ENCODE results near the gene FXYD3.

Gene FXYD3

DNA sequence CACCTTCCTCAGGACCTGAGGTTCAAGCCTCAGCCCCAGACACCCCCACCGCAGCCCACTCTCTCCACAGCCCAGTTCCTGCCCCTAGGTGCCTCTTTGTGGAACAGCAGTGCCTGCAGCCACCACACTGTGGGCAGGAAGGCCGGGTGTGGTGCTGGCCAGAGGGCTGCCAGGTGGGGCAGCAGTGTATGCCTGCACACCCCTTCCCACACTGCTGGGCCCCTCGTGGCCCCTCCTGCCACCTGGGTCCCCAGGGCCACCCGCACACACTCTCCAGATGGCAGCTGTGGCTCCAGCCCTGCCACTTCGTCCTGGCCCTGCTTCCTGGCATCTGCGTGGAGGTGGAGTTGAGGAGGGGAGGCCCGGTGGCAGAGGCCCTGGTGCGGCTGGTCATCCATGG, 39.0 kb upstream of the FXYD3 start:
- Histone ChIP-seq H4K20me1 (ENCODE audit: insufficient read depth, low read length) (no peaks in the 10 kb centered on the region), H3K27ac (ENCODE audit: low read length) (no peak overlapping the region), H2AFZ (ENCODE audit: low read depth, low read length) (no peak overlapping the region), H3K4me1 (ENCODE audit: low read length) (no peaks in the 10 kb centered on the region), H3K4me3 (ENCODE audit: low read length) (no peak overlapping the region), H3K27me3 (ENCODE audit: low read depth, low read length) (0 out of 2 replicates have a peak, but pooled peaks cover 8% of the 10 kb centered on the region), H3K9me3 (ENCODE audit: insufficient read depth, low read length) (no peaks in the 10 kb centered on the region), H3K79me2 (ENCODE audit: low read length) (no peaks in the 10 kb centered on the region), H3K4me2 (ENCODE audit: low read length) (no peak overlapping the region), H3K36me3 (replicated peaks; ENCODE audit: low read depth, low read length) (no peaks in the 10 kb centered on the region), H3K9ac (ENCODE audit: low read length) (no peak overlapping the region)
- no peak for TF ChIP-seq EZH2phosphoT487 (IDR thresholded peaks at IDR 0.05; ENCODE audit: low read depth)
- TF ChIP-seq, protein P1, sequence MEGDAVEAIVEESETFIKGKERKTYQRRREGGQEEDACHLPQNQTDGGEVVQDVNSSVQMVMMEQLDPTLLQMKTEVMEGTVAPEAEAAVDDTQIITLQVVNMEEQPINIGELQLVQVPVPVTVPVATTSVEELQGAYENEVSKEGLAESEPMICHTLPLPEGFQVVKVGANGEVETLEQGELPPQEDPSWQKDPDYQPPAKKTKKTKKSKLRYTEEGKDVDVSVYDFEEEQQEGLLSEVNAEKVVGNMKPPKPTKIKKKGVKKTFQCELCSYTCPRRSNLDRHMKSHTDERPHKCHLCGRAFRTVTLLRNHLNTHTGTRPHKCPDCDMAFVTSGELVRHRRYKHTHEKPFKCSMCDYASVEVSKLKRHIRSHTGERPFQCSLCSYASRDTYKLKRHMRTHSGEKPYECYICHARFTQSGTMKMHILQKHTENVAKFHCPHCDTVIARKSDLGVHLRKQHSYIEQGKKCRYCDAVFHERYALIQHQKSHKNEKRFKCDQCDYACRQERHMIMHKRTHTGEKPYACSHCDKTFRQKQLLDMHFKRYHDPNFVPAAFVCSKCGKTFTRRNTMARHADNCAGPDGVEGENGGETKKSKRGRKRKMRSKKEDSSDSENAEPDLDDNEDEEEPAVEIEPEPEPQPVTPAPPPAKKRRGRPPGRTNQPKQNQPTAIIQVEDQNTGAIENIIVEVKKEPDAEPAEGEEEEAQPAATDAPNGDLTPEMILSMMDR (IDR thresholded peaks at IDR 0.05; ENCODE audit: low read depth, low read length): no peak

GRCh38 chr19:35077411-35078223, 38.0 kb upstream of the FXYD3 start:
- Histone ChIP-seq H3K27ac (ENCODE audit: low read length) (no peak overlapping the region), H2AFZ (ENCODE audit: low read depth, low read length) (no peak overlapping the region), H3K4me2 (ENCODE audit: low read length) (no peak overlapping the region), H3K36me3 (replicated peaks; ENCODE audit: low read depth, low read length) (no peaks in the 10 kb centered on the region), H3K4me3 (ENCODE audit: low read length) (no peak overlapping the region), H3K9me3 (ENCODE audit: insufficient read depth, low read length) (no peaks in the 10 kb centered on the region), H3K79me2 (ENCODE audit: low read length) (no peaks in the 10 kb centered on the region), H3K4me1 (ENCODE audit: low read length) (no peaks in the 10 kb centered on the region), H3K9ac (ENCODE audit: low read length) (no peak overlapping the region), H3K27me3 (ENCODE audit: low read depth, low read length) (0 out of 2 replicates have a peak, but pooled peaks cover 8% of the 10 kb centered on the region), H4K20me1 (ENCODE audit: insufficient read depth, low read length) (no peaks in the 10 kb centered on the region)
- no peak for TF ChIP-seq EZH2phosphoT487 (IDR thresholded peaks at IDR 0.05; ENCODE audit: low read depth)
- TF ChIP-seq, protein P1 (IDR thresholded peaks at IDR 0.05; ENCODE audit: low read depth, low read length): no peak

- no peak overlapping the region for H3K9ac ChIP-seq (ENCODE audit: low read length)
- 0 out of 2 replicates have a peak, but pooled peaks cover 8% of the 10 kb centered on the region for H3K27me3 ChIP-seq (ENCODE audit: low read depth, low read length)
- H2AFZ ChIP-seq (ENCODE audit: low read depth, low read length): no peak overlapping the region
- no peaks in the 10 kb centered on the region for H3K9me3 ChIP-seq (ENCODE audit: insufficient read depth, low read length)
- H3K27ac ChIP-seq (ENCODE audit: low read length): no peak overlapping the region
- no peaks in the 10 kb centered on the region for H3K36me3 ChIP-seq (replicated peaks; ENCODE audit: low read depth, low read length)
- peaks cover 5% of the 10 kb centered on the region; the same call in 1 of the 2 replicates for H3K4me1 ChIP-seq (ENCODE audit: low read length)
- H3K4me2 ChIP-seq (ENCODE audit: low read length): no peak overlapping the region
- no peak overlapping the region for H3K4me3 ChIP-seq (ENCODE audit: low read length)
- H3K79me2 ChIP-seq (ENCODE audit: low read length): no peaks in the 10 kb centered on the region
- no peak for TF ChIP-seq EZH2phosphoT487 (IDR thresholded peaks at IDR 0.05; ENCODE audit: low read depth)
- TF ChIP-seq, protein P1 (IDR thresholded peaks at IDR 0.05; ENCODE audit: low read depth, low read length): no peak
- no peaks in the 10 kb centered on the region for H4K20me1 ChIP-seq (ENCODE audit: insufficient read depth, low read length)
These were observed 35.8 kb upstream of the FXYD3 start for GRCh38 chr19:35079826-35080225.

DNA sequence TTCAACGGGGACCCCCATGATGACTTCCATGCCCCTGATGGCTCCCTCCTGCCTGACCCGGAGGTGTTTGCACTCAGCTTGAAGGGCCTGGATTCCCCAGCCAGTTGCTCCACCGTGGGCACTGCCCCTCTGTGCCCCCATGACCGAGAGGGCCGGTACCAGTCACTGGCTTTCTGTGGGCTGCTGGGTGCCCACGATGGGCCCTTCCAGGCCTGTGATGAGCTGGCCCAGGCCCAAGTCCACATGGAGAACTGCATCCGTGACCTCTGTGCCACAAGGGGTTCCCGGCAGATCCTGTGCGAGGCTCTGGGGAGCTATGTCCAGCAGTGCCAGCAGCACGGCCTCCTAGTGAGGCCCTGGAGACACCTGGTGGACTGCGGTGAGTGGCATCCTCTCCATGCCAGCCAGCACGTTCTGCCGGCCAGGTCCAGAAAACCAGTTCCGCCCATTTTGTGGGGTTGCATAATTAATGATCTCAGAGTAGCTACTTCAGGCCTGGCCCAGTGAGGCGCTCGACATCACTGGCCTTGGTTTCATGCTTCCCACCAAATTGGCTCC, 34.9 kb upstream of the FXYD3 start:
- Histone ChIP-seq H4K20me1 (ENCODE audit: insufficient read depth, low read length) (no peaks in the 10 kb centered on the region), H3K79me2 (ENCODE audit: low read length) (no peaks in the 10 kb centered on the region), H3K9me3 (ENCODE audit: insufficient read depth, low read length) (no peaks in the 10 kb centered on the region), H3K4me2 (ENCODE audit: low read length) (no peak overlapping the region), H3K4me3 (ENCODE audit: low read length) (no peak overlapping the region), H3K36me3 (replicated peaks; ENCODE audit: low read depth, low read length) (no peaks in the 10 kb centered on the region), H3K27ac (ENCODE audit: low read length) (no peak overlapping the region), H3K4me1 (ENCODE audit: low read length) (peaks cover 13% of the 10 kb centered on the region), H2AFZ (ENCODE audit: low read depth, low read length) (no peak overlapping the region), H3K27me3 (ENCODE audit: low read depth, low read length) (0 out of 2 replicates have a peak, but pooled peaks cover 8% of the 10 kb centered on the region), H3K9ac (ENCODE audit: low read length) (no peak overlapping the region)
- TF ChIP-seq, protein P1 (IDR thresholded peaks at IDR 0.05; ENCODE audit: low read depth, low read length): no peak
- no peak for TF ChIP-seq EZH2phosphoT487 (IDR thresholded peaks at IDR 0.05; ENCODE audit: low read depth)

All from OCI-LY3 (cell line).